HL-60 (cell line): ENCODE results near the gene C2orf78.

Experiments used
- CTCF ChIP-seq: IDR thresholded peaks from one replicate; pipeline ENCODE4 v1.5.1; 2011; ENCODE audit warnings: low read length, control low read depth, inconsistent platforms; ENCODE audit not compliant: insufficient read depth
- GABPA ChIP-seq: IDR thresholded peaks from 2 replicates; pipeline ENCODE4 v1.6.1; 2012; ENCODE audit warnings: low read depth
- POLR2AphosphoS5 ChIP-seq: IDR thresholded peaks from 2 replicates; pipeline ENCODE4 v1.6.1; 2012; ENCODE audit warnings: low read depth
- REST ChIP-seq: IDR thresholded peaks from 2 replicates; pipeline ENCODE4 v1.6.1; 2012; ENCODE audit warnings: low read depth; ENCODE audit not compliant: insufficient replicate concordance

- TF ChIP-seq POLR2AphosphoS5 (no peak), CTCF (no peak), REST (no peak), GABPA (no peak)
Measured at GRCh38 chr2:73828389-73828817, 44.4 kb downstream of the C2orf78 start.
